Measurements from ENCODE around the gene UBAP1.
A peak's percentile ranks its signal among the peaks of the same experiment; 100 is the strongest.
"Not testable (repeated sequence)": the region's sequence is repeated elsewhere in the genome, so short reads cannot be mapped to it uniquely, and the experiment has no call there.

Gene UBAP1

GRCh38 chr9:34203275-34203991 lies 24.6 kb downstream of the UBAP1 start:
- Mint-ChIP-seq H3K36me3 (ENCODE audit: low read depth) (peaks cover 33% of the 10 kb centered on the region), H3K27ac (peak overlapping the region; percentile 23)

GRCh38 chr9:34203992-34204635 lies 25.3 kb downstream of the UBAP1 start:
- no peak for TF ChIP-seq CTCF (IDR thresholded peaks at IDR 0.05)
- peaks cover 34% of the 10 kb centered on the region for H3K36me3 Mint-ChIP-seq (ENCODE audit: low read depth)
- H3K27ac Mint-ChIP-seq = no peak overlapping the region
- no peak overlapping the region for H3K4me3 Mint-ChIP-seq
- DNase-seq = no peak
- peaks cover 8% of the 10 kb centered on the region for H3K4me1 Mint-ChIP-seq
- peaks cover 13% of the 10 kb centered on the region for H3K9me3 Mint-ChIP-seq
- no peaks in the 10 kb centered on the region for H3K27me3 Mint-ChIP-seq (ENCODE audit: low read depth, poor library complexity)

More at GRCh38 chr9:34203275-34203991, 24.6 kb downstream of the UBAP1 start:
- Mint-ChIP-seq H3K9me3 (peaks cover 12% of the 10 kb centered on the region), H3K4me3 (no peak overlapping the region), H3K27me3 (ENCODE audit: low read depth, poor library complexity) (no peaks in the 10 kb centered on the region), H3K4me1 (peaks cover 8% of the 10 kb centered on the region)
- TF ChIP-seq CTCF (IDR thresholded peaks at IDR 0.05) = no peak
- DNase-seq = no peak

- peaks cover 40% of the 10 kb centered on the region for H3K36me3 Mint-ChIP-seq (ENCODE audit: low read depth)
- no peak overlapping the region for H3K4me3 Mint-ChIP-seq
- no peak for TF ChIP-seq CTCF (IDR thresholded peaks at IDR 0.05)
- H3K4me1 Mint-ChIP-seq = peaks cover 8% of the 10 kb centered on the region
- H3K9me3 Mint-ChIP-seq = peaks cover 23% of the 10 kb centered on the region
- H3K27ac Mint-ChIP-seq = peak overlapping the region; percentile 57
- H3K27me3 Mint-ChIP-seq (ENCODE audit: low read depth, poor library complexity) = no peaks in the 10 kb centered on the region
- DNase-seq = no peak
Observed at GRCh38 chr9:34205102-34205501, 26.3 kb downstream of the UBAP1 start.

GRCh38 chr9:34206561-34206960 lies 27.7 kb downstream of the UBAP1 start:
- H3K9me3 Mint-ChIP-seq = peaks cover 23% of the 10 kb centered on the region

GRCh38 chr9:34211395-34211794 lies 32.6 kb downstream of the UBAP1 start:
- H3K4me1 Mint-ChIP-seq = peaks cover 5% of the 10 kb centered on the region
- no peak for TF ChIP-seq CTCF (IDR thresholded peaks at IDR 0.05)
- no peak for DNase-seq
- H3K4me3 Mint-ChIP-seq = no peak overlapping the region
- H3K27ac Mint-ChIP-seq = peak overlapping the region; percentile 19
- H3K36me3 Mint-ChIP-seq (ENCODE audit: low read depth) = peaks cover 45% of the 10 kb centered on the region
- H3K9me3 Mint-ChIP-seq = peaks cover 30% of the 10 kb centered on the region
- peaks cover 3% of the 10 kb centered on the region for H3K27me3 Mint-ChIP-seq (ENCODE audit: low read depth, poor library complexity)

More at GRCh38 chr9:34206561-34206960, 27.7 kb downstream of the UBAP1 start:
- peaks cover 37% of the 10 kb centered on the region for H3K36me3 Mint-ChIP-seq (ENCODE audit: low read depth)
- peaks cover 8% of the 10 kb centered on the region for H3K4me1 Mint-ChIP-seq
- H3K27ac Mint-ChIP-seq = no peak overlapping the region
- H3K4me3 Mint-ChIP-seq = no peak overlapping the region
- TF ChIP-seq CTCF (IDR thresholded peaks at IDR 0.05) = no peak
- H3K27me3 Mint-ChIP-seq (ENCODE audit: low read depth, poor library complexity) = no peaks in the 10 kb centered on the region
- DNase-seq = no peak

- H3K4me1 Mint-ChIP-seq; H3K27ac Mint-ChIP-seq; DNase-seq; H3K27me3 Mint-ChIP-seq (ENCODE audit: low read depth, poor library complexity); H3K4me3 Mint-ChIP-seq: not testable (repeated sequence)
- Mint-ChIP-seq H3K36me3 (ENCODE audit: low read depth) (peaks cover 29% of the 10 kb centered on the region), H3K9me3 (peaks cover 16% of the 10 kb centered on the region)
Observed at GRCh38 chr9:34214354-34215000, 35.6 kb downstream of the UBAP1 start.

Measured in nephron progenitor cell (in vitro differentiated cells).